D341Med (cell line): ENCODE data around the gene ATP2C1.

ENCODE experiments used
- DNase-seq: peaks from one replicate; pipeline ENCODE4 v3.0.0; 2012; ENCODE audit warnings: low spot score

The ATP2C1 gene

GRCh38 chr3:130976706-130977105, 82.8 kb downstream of the ATP2C1 start:
- DNase-seq, result no peak

GRCh38 chr3:130979117-130979516, 85.2 kb downstream of the ATP2C1 start:
- no peak for DNase-seq

GRCh38 chr3:130981469-130981868, 87.6 kb downstream of the ATP2C1 start:
- DNase-seq, result no peak

DNA sequence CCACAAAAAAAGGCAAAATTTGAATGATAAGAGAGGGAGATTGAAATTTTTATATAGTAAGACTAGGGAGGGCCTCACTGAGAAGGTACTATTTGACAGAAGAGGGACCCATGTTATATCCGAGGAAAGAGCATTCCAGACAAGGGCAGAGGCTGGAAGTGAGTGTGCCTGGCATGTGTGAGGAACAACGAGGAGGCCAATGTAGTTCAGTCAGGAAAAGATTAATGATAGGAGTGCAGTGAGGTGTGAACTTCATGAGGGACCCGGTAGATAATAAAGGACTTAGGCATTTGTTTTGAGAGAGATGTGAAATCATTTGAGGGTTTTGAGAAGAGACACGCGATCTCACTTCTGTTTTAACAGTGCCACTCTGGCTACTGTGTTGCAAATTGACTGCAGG, 96.4 kb downstream of the ATP2C1 start:
- DNase-seq, result no peak

GRCh38 chr3:130991126-130991525, 97.2 kb downstream of the ATP2C1 start:
- no peak for DNase-seq

DNA sequence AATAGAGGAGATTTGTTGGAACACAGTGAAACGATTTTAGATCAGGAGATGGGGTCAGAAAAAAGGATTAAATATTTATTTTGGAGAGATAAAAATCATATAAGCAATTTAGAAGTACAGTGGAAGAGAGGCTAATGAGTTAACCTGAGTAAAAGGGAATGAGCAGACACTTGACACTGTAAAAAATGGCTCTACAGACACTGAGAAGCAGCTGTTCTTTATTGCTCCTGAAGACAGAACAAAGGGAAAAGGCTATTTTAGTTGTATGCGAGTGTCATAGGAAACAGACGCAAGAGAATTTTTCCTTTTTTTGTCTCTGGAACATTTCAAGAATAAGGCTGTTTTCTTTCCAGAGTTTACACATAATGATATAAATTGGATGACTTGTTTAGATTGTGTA, 98.5 kb downstream of the ATP2C1 start:
- no peak for DNase-seq

- DNase-seq, result no peak
Observed at GRCh38 chr3:130997289-130997688, 103.4 kb downstream of the ATP2C1 start.

- no peak for DNase-seq
Observed at GRCh38 chr3:131001071-131001470, 107.2 kb downstream of the ATP2C1 start.

GRCh38 chr3:131004603-131005002, 110.7 kb downstream of the ATP2C1 start:
- DNase-seq, result no peak

GRCh38 chr3:131007256-131007655, 113.4 kb downstream of the ATP2C1 start:
- DNase-seq, result no peak

- no peak for DNase-seq
Observed at GRCh38 chr3:131007782-131008181, 113.9 kb downstream of the ATP2C1 start.

DNA sequence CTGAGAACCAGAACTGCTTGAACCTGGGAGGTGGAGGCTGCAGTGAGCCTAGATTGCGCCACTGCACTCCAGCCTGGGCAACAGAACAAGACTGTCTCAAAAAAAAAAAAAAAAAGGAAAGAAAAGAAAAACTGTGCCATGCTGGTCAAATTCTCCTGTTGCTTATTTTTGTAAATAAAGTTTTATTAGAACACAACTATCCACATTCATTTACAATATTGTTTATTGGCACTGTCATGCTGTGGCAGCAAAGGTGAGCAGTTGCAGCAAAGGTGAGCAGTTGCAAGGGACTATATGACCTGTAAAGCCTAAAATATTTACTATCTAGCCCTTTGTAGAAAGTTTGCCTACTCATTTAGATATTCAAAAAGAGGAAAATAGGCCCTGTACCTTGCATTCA, 114.4 kb downstream of the ATP2C1 start:
- DNase-seq, result no peak

- DNase-seq, result no peak
Observed at GRCh38 chr3:131009698-131010097, 115.8 kb downstream of the ATP2C1 start.

GRCh38 chr3:131018970-131019369, 125.1 kb downstream of the ATP2C1 start:
- no peak for DNase-seq

DNA sequence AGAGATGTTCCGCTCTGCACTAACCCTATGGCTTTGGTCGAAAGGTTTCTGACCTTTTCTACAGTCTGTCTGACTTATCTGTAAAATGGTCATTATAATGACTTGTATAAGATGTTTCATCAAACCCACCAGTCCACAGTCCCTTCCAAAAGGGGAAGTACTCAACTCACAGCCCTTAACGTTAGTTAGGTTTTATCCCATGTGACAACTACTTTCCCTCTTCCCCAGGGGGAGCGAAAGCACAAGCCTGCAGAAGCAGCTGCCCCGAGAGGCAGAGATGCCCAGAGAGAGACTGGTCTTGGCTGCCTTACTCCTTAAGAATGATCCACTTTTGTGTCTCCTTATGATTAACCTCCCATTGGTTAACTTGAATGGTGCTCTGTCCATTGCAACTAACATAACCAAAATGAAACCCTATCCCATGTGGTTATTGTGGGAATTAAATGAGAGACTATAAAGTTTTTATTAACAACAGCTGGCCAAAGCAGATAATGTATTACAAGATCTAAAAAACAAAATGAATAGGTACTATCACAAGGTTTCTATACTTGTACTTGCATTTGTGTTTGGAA, 126.3 kb downstream of the ATP2C1 start:
- DNase-seq, result no peak

DNA sequence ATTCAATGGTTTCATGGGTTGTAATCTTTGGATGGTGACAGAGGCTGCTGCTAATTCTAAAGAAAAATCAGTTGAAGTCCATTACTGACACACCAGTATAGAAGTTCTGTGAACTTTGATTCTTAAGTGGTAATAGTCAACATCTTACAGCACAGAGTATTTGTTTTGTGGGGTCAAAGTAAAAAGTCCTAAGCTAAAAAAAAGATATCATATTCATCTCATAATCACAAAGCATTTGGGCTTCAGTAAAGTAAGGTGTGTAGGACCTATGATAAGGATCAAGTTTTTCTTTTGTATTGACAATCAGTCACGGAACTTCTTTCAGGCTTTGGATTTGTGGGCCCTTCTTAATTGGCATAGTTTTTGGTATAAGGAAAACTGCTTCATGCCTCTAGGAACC, 131.7 kb downstream of the ATP2C1 start:
- DNase-seq, result no peak

DNA sequence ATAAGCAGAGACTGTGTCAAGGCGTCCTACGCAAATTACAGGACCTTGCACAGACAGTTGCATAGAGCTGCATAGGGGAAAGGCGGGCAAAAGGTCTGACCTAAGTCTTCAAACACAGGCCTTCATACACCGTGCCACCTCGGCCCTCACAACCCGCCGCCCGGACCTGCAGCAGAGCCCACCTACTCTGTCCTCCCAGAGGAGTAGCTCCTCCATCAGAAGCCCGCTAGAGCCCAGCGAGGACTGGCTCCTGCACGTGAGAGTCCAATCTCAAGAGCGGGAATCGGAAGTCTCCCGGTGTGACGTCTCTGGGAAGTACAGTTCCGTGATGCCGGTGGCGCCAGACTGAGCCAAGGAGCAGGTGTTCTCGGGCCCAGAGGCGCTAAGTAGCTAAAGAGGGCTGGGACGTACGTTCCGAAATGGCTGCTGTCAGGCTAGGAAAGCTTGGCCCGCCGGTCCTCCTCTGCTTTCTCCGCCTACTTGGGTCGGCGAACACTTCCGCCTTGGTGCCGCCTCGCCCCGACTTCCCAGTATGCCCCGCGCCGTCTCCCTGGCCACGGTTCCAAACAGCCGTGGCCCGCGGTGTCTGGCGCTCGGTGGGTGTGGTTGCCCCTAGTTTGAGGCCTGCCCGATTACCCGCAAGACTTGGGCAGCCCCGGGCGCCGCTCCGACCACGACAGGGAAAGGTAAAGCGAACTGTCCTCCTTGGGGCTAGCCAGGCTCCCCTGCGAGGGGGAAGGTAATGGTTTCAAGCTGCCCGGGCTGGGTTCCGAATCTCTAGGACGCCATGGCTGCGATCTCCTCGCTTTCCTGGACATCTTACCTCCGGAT, 132.7 kb downstream of the ATP2C1 start, which contains the start of the genes ASTE1 and NEK11:
Gene ASTE1, minus strand, starts transcription at position 505 of the 831 bp plus-strand sequence. CDS start 1,519 bp downstream, outside the sequence.
Gene NEK11, plus strand, starts transcription at position 557 of the 831 bp plus-strand sequence. CDS start 2,832 bp downstream, outside the sequence.
- DNase-seq, result peak; percentile 93

- DNase-seq, result no peak
Observed at GRCh38 chr3:131028844-131029243, 135.0 kb downstream of the ATP2C1 start.

GRCh38 chr3:131031660-131032059, 137.8 kb downstream of the ATP2C1 start:
- no peak for DNase-seq

- DNase-seq, result peak; percentile 26
Observed at GRCh38 chr3:131033480-131034080, 139.7 kb downstream of the ATP2C1 start.

GRCh38 chr3:131036200-131036816, 142.4 kb downstream of the ATP2C1 start:
- DNase-seq, result no peak

GRCh38 chr3:131036986-131037385, 143.1 kb downstream of the ATP2C1 start:
- DNase-seq, result no peak

GRCh38 chr3:131038326-131038725, 144.4 kb downstream of the ATP2C1 start:
- DNase-seq, result no peak
